ENCODE results near the gene CACNG7. TPM values are rescaled to one million over a fixed set of nuclear protein-coding genes. Genes with fewer than 3 reads are reported as not detected.
"Not testable (repeated sequence)": the region's sequence is repeated elsewhere in the genome, so short reads cannot be mapped to it uniquely, and the experiment has no call there.

The CACNG7 gene
- total RNA-seq, 2 donors from 2014 or later: not detected

GRCh38 chr19:53945998-53946397 lies 36.9 kb downstream of the CACNG7 start:
- no peak overlapping the region for H3K27ac Mint-ChIP-seq
- no peak overlapping the region for H3K4me3 Mint-ChIP-seq
- H3K4me1 Mint-ChIP-seq: no peaks in the 10 kb centered on the region
- peaks cover 37% of the 10 kb centered on the region for H3K27me3 Mint-ChIP-seq
- H3K9me3 Mint-ChIP-seq: no peaks in the 10 kb centered on the region
- no peak for ATAC-seq (replicated peaks)
- H3K36me3 Mint-ChIP-seq (ENCODE audit: low read depth): no peaks in the 10 kb centered on the region

GRCh38 chr19:53947624-53948023 lies 38.5 kb downstream of the CACNG7 start:
- peaks cover 38% of the 10 kb centered on the region for H3K27me3 Mint-ChIP-seq
- no peaks in the 10 kb centered on the region for H3K9me3 Mint-ChIP-seq
- no peak overlapping the region for H3K4me3 Mint-ChIP-seq
- no peaks in the 10 kb centered on the region for H3K4me1 Mint-ChIP-seq
- no peak for ATAC-seq (replicated peaks)
- H3K36me3 Mint-ChIP-seq (ENCODE audit: low read depth): no peaks in the 10 kb centered on the region
- no peak overlapping the region for H3K27ac Mint-ChIP-seq

- H3K27me3 Mint-ChIP-seq: peaks cover 30% of the 10 kb centered on the region
- H3K4me1 Mint-ChIP-seq; H3K27ac Mint-ChIP-seq; H3K4me3 Mint-ChIP-seq; H3K9me3 Mint-ChIP-seq; ATAC-seq (replicated peaks); H3K36me3 Mint-ChIP-seq (ENCODE audit: low read depth): not testable (repeated sequence)
Observed at GRCh38 chr19:53948611-53949010, 39.5 kb downstream of the CACNG7 start.

- no peak overlapping the region for H3K4me3 Mint-ChIP-seq
- H3K9me3 Mint-ChIP-seq: no peaks in the 10 kb centered on the region
- no peaks in the 10 kb centered on the region for H3K4me1 Mint-ChIP-seq
- H3K36me3 Mint-ChIP-seq (ENCODE audit: low read depth): no peaks in the 10 kb centered on the region
- no peak overlapping the region for H3K27ac Mint-ChIP-seq
- H3K27me3 Mint-ChIP-seq: peaks cover 21% of the 10 kb centered on the region
- ATAC-seq (replicated peaks): no peak
Observed at GRCh38 chr19:53951436-53951835, 42.4 kb downstream of the CACNG7 start.

DNA sequence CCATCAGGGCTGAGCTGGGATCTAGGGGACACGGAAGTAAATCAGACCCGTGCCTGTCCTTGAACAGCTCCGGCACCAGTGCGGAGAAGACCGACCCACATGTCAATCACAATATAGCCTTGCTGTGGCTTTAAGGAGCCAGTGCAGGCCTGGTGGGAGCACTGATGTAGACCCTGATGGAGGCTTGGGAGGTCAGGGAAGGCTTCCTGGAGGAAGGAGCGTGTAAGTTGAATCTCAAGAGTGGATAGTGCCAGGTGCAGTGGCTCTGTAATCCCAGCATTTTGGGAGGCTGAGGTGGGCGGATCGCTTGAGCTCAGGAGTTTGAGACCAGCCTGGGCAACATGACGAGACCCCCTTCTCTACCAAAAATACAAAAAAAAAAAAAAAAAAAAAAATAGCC lies 42.9 kb downstream of the CACNG7 start:
- Mint-ChIP-seq H3K9me3 (no peaks in the 10 kb centered on the region), H3K27ac (no peak overlapping the region), H3K4me1 (no peaks in the 10 kb centered on the region), H3K36me3 (ENCODE audit: low read depth) (no peaks in the 10 kb centered on the region), H3K27me3 (peaks cover 24% of the 10 kb centered on the region), H3K4me3 (no peak overlapping the region)
- ATAC-seq (replicated peaks): no peak

GRCh38 chr19:53953383-53953782 lies 44.3 kb downstream of the CACNG7 start:
- peaks cover under 1% of the 10 kb centered on the region for H3K4me1 Mint-ChIP-seq
- no peak overlapping the region for H3K27ac Mint-ChIP-seq
- H3K9me3 Mint-ChIP-seq: no peaks in the 10 kb centered on the region

DNA sequence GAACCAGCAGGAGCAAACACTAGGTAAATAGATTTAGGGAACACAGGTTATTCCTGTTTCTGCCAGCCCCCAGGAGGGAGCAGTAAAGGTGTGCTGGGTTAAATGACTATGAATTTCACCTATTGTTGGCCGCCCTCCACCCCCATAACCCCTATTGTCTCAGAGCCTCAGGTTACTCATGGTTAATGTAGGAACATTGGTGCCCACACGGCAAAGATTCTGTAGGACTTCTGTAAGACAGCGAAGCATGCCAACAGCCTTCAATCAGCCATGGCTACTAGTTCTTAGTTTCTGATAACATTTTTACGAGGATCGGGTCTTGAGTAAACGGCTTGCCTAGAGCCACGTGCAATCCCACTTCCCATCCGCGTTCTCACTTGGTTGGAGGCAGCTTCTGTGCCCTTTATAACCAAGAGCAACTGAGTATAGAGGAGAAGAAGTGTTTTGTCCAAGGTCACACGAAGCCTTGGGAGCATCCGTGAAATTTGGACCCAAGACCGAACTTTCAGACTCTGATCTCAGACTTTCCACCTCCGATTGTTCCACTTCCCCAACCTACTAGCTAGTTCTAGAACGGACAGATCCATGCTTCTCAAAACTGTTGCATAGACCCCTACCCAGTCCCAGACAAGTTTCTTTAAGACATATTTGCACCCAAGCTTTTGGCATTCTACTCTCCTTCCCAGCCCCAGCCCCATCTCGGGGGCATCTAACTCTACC lies 48.5 kb downstream of the CACNG7 start:
- H3K4me1 Mint-ChIP-seq: peaks cover 6% of the 10 kb centered on the region
- H3K27ac Mint-ChIP-seq: no peak overlapping the region
- no peak for ATAC-seq (replicated peaks)
- H3K9me3 Mint-ChIP-seq: no peaks in the 10 kb centered on the region
- peaks cover 54% of the 10 kb centered on the region for H3K27me3 Mint-ChIP-seq
- no peaks in the 10 kb centered on the region for H3K36me3 Mint-ChIP-seq (ENCODE audit: low read depth)
- H3K4me3 Mint-ChIP-seq: no peak overlapping the region

More at GRCh38 chr19:53953383-53953782, 44.3 kb downstream of the CACNG7 start:
- H3K4me3 Mint-ChIP-seq: no peak overlapping the region
- no peaks in the 10 kb centered on the region for H3K36me3 Mint-ChIP-seq (ENCODE audit: low read depth)
- peaks cover 30% of the 10 kb centered on the region for H3K27me3 Mint-ChIP-seq
- no peak for ATAC-seq (replicated peaks)

- peaks cover 54% of the 10 kb centered on the region for H3K27me3 Mint-ChIP-seq
- no peak for ATAC-seq (replicated peaks)
Observed at GRCh38 chr19:53958168-53958571, 49.1 kb downstream of the CACNG7 start.

GRCh38 chr19:53958823-53959757 lies 50.0 kb downstream of the CACNG7 start:
- Mint-ChIP-seq H3K4me3 (no peak overlapping the region), H3K36me3 (ENCODE audit: low read depth) (peaks cover under 1% of the 10 kb centered on the region), H3K4me1 (peaks cover 8% of the 10 kb centered on the region), H3K9me3 (no peaks in the 10 kb centered on the region), H3K27me3 (peaks cover 62% of the 10 kb centered on the region), H3K27ac (no peak overlapping the region)
- ATAC-seq (replicated peaks): no peak

More at GRCh38 chr19:53958168-53958571, 49.1 kb downstream of the CACNG7 start:
- Mint-ChIP-seq H3K9me3 (no peaks in the 10 kb centered on the region), H3K4me3 (no peak overlapping the region), H3K4me1 (peaks cover 6% of the 10 kb centered on the region), H3K27ac (no peak overlapping the region), H3K36me3 (ENCODE audit: low read depth) (no peaks in the 10 kb centered on the region)

DNA sequence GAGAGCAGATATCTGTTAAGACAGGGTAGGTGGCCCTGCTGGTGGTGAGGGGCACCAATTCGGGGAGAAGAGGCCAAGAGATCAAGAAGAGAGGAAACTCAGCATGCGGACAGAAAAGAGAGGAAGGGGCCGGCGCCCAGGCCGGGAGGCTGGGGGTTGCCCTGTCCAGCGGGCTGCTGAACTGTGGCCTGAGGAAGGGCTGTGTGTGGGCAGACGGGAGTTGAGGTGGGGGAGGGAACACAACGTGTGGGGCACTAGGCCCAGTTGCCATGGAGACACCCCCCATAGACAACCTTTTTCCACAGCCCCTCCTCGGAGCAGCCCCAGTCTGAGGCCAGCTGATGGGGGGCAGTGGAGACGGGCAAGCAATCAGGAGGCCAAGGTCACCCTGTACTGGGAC lies 51.1 kb downstream of the CACNG7 start:
- Mint-ChIP-seq H3K27ac (no peak overlapping the region), H3K4me3 (no peak overlapping the region), H3K4me1 (peaks cover 15% of the 10 kb centered on the region), H3K27me3 (peaks cover 68% of the 10 kb centered on the region), H3K9me3 (no peaks in the 10 kb centered on the region), H3K36me3 (ENCODE audit: low read depth) (peaks cover 7% of the 10 kb centered on the region)
- no peak for ATAC-seq (replicated peaks)

- Mint-ChIP-seq H3K27ac (no peak overlapping the region), H3K4me3 (no peak overlapping the region), H3K4me1 (peaks cover 15% of the 10 kb centered on the region), H3K9me3 (no peaks in the 10 kb centered on the region), H3K36me3 (ENCODE audit: low read depth) (peaks cover 7% of the 10 kb centered on the region), H3K27me3 (peaks cover 70% of the 10 kb centered on the region)
- no peak for ATAC-seq (replicated peaks)
Observed at GRCh38 chr19:53960886-53961285, 51.8 kb downstream of the CACNG7 start.

- no peaks in the 10 kb centered on the region for H3K9me3 Mint-ChIP-seq
- peaks cover 15% of the 10 kb centered on the region for H3K4me1 Mint-ChIP-seq
- peaks cover 73% of the 10 kb centered on the region for H3K27me3 Mint-ChIP-seq
- ATAC-seq (replicated peaks): no peak
- H3K36me3 Mint-ChIP-seq (ENCODE audit: low read depth): peaks cover 7% of the 10 kb centered on the region
- no peak overlapping the region for H3K4me3 Mint-ChIP-seq
- no peak overlapping the region for H3K27ac Mint-ChIP-seq
Observed at GRCh38 chr19:53961523-53962356, 52.7 kb downstream of the CACNG7 start.

GRCh38 chr19:53962887-53963431 lies 53.9 kb downstream of the CACNG7 start, which contains the start of gene CACNG8:
TSS of gene CACNG8 (plus strand) at chr19:53962937.
- Mint-ChIP-seq H3K36me3 (ENCODE audit: low read depth) (peaks cover 7% of the 10 kb centered on the region), H3K27ac (no peak within 1 kb of the TSS), H3K4me3 (no peak within 1 kb of the TSS), H3K4me1 (peaks cover 15% of the 10 kb centered on the region), H3K9me3 (no peaks in the 10 kb centered on the region), H3K27me3 (peaks cover 71% of the 10 kb centered on the region)
- no peak for ATAC-seq (replicated peaks)

DNA sequence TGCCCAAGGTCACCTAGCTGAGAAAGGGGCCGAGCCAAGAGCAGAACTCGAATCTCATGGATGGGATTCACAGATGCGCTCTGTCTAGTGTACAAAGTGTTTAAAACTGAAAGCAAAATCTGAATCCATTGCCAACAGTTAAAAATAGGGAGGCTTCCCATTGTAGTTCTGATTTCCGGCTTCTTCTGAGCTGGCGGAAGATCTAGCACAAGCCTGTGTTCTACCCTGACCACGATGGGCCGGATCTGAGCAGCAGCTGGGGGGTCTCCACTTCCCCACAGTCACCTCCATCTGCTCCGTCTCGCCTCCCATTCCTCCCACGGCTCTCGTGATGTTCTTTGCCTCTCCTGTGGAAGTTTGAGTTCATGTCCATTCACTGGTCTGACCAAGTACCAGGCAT lies 56.0 kb downstream of the CACNG7 start:
- no peak for ATAC-seq (replicated peaks)
- Mint-ChIP-seq H3K4me1 (peaks cover 9% of the 10 kb centered on the region), H3K36me3 (ENCODE audit: low read depth) (peaks cover 7% of the 10 kb centered on the region), H3K27me3 (peaks cover 58% of the 10 kb centered on the region), H3K27ac (no peak overlapping the region), H3K4me3 (no peak overlapping the region), H3K9me3 (no peaks in the 10 kb centered on the region)
